ENCODE data around the gene BAZ2B. TPM values are rescaled to one million over a fixed set of nuclear protein-coding genes. Genes with fewer than 3 reads are reported as not detected.
A peak's percentile ranks its signal among the peaks of the same experiment; 100 is the strongest.

BAZ2B gene
- total RNA-seq, 1 experiment from 2014 or later, result 43.3 TPM

- H3K9me3 Mint-ChIP-seq (ENCODE audit: low read depth, unreplicated experiment), result no peaks in the 10 kb centered on the region
Observed at GRCh38 chr2:159518321-159519005, 97.9 kb downstream of the BAZ2B start.

GRCh38 chr2:159516241-159516758 lies 100.0 kb downstream of the BAZ2B start:
- CTCF ChIA-PET, result interaction anchor here (0.6 to 1.6 kb wide), 2 partner anchors 10 to 163 kb away, joined by 5 to 6 read pairs; no protein-coding TSS in a partner anchor
- TSS peak; percentile 47 for BruUV-seq (replicated peaks)
- DNase-seq, result peak; percentile 37
- H3K4me3 Mint-ChIP-seq (ENCODE audit: low read depth, unreplicated experiment), result peak overlapping the region; percentile 79
- H3K27me3 Mint-ChIP-seq (ENCODE audit: unreplicated experiment), result no peaks in the 10 kb centered on the region
- TF ChIP-seq CTCF (IDR thresholded peaks at IDR 0.05; ENCODE audit: unreplicated experiment), result no peak
- intact Hi-C loops (cut with micrococcal nuclease; ENCODE audit: unreplicated experiment), result loop anchor here (2.0 to 5.0 kb wide), 2 partner anchors 101 to 196 kb away; partner anchors contain the start of genes BAZ2B and MARCHF7
- H3K4me1 Mint-ChIP-seq (ENCODE audit: low read depth, unreplicated experiment), result peaks cover 24% of the 10 kb centered on the region
- H3K9me3 Mint-ChIP-seq (ENCODE audit: low read depth, unreplicated experiment), result no peaks in the 10 kb centered on the region
- peak overlapping the region; percentile 97 for H3K27ac Mint-ChIP-seq (ENCODE audit: unreplicated experiment)
- peaks cover 6% of the 10 kb centered on the region for H3K36me3 Mint-ChIP-seq (ENCODE audit: insufficient read depth, unreplicated experiment)

More at GRCh38 chr2:159518321-159519005, 97.9 kb downstream of the BAZ2B start:
- intact Hi-C loops (cut with micrococcal nuclease; ENCODE audit: unreplicated experiment), result loop anchor here (5.0 kb wide), 1 partner anchor 194 kb away; the partner anchor contains the start of gene MARCHF7
- H3K4me1 Mint-ChIP-seq (ENCODE audit: low read depth, unreplicated experiment), result peaks cover 19% of the 10 kb centered on the region
- H3K27me3 Mint-ChIP-seq (ENCODE audit: unreplicated experiment), result no peaks in the 10 kb centered on the region
- TF ChIP-seq CTCF (IDR thresholded peaks at IDR 0.05; ENCODE audit: unreplicated experiment), result no peak
- no TSS peak for BruUV-seq (replicated peaks)
- DNase-seq, result no peak
- peaks cover 6% of the 10 kb centered on the region for H3K36me3 Mint-ChIP-seq (ENCODE audit: insufficient read depth, unreplicated experiment)
- CTCF ChIA-PET, result no interaction called here
- peak overlapping the region; percentile 28 for H3K4me3 Mint-ChIP-seq (ENCODE audit: low read depth, unreplicated experiment)
- H3K27ac Mint-ChIP-seq (ENCODE audit: unreplicated experiment), result peak overlapping the region; percentile 55

GRCh38 chr2:159515441-159515840 lies 100.9 kb downstream of the BAZ2B start:
- TF ChIP-seq CTCF (IDR thresholded peaks at IDR 0.05; ENCODE audit: unreplicated experiment), result no peak
- H3K4me1 Mint-ChIP-seq (ENCODE audit: low read depth, unreplicated experiment), result peaks cover 24% of the 10 kb centered on the region
- intact Hi-C loops (cut with micrococcal nuclease; ENCODE audit: unreplicated experiment), result loop anchor here (5.0 kb wide), 1 partner anchor 197 kb away; the partner anchor contains the start of gene MARCHF7
- CTCF ChIA-PET, result interaction anchor here (0.6 to 1.6 kb wide), 2 partner anchors 9 to 163 kb away, joined by 5 to 6 read pairs; no protein-coding TSS in a partner anchor
- peak overlapping the region; percentile 79 for H3K4me3 Mint-ChIP-seq (ENCODE audit: low read depth, unreplicated experiment)
- peak overlapping the region; percentile 97 for H3K27ac Mint-ChIP-seq (ENCODE audit: unreplicated experiment)
- no peaks in the 10 kb centered on the region for H3K27me3 Mint-ChIP-seq (ENCODE audit: unreplicated experiment)
- DNase-seq, result no peak
- BruUV-seq (replicated peaks), result no TSS peak
- H3K9me3 Mint-ChIP-seq (ENCODE audit: low read depth, unreplicated experiment), result no peaks in the 10 kb centered on the region
- H3K36me3 Mint-ChIP-seq (ENCODE audit: insufficient read depth, unreplicated experiment), result peaks cover 6% of the 10 kb centered on the region

- TF ChIP-seq CTCF (IDR thresholded peaks at IDR 0.05; ENCODE audit: unreplicated experiment), result no peak
- Mint-ChIP-seq H3K27me3 (ENCODE audit: unreplicated experiment) (no peaks in the 10 kb centered on the region), H3K27ac (ENCODE audit: unreplicated experiment) (peak overlapping the region; percentile 8), H3K9me3 (ENCODE audit: low read depth, unreplicated experiment) (no peaks in the 10 kb centered on the region), H3K36me3 (ENCODE audit: insufficient read depth, unreplicated experiment) (peaks cover 6% of the 10 kb centered on the region), H3K4me1 (ENCODE audit: low read depth, unreplicated experiment) (peaks cover 27% of the 10 kb centered on the region), H3K4me3 (ENCODE audit: low read depth, unreplicated experiment) (peak overlapping the region; percentile 20)
- BruUV-seq (replicated peaks), result no TSS peak
- DNase-seq, result no peak
- CTCF ChIA-PET, result no interaction called here
- intact Hi-C loops (cut with micrococcal nuclease; ENCODE audit: unreplicated experiment), result loop anchor here (5.0 kb wide), 1 partner anchor 76 kb away; no protein-coding TSS in a partner anchor
Observed at GRCh38 chr2:159513745-159514144, 102.6 kb downstream of the BAZ2B start.

All from Calu3 (cell line).